CD4-positive, alpha-beta T cell treated with Interleukin-6 for 4 hours (primary cell): ENCODE results near the gene SF3A2.
A peak's percentile ranks its signal among the peaks of the same experiment; 100 is the strongest.
"Not testable (repeated sequence)": the region's sequence is repeated elsewhere in the genome, so short reads cannot be mapped to it uniquely, and the experiment has no call there.

Experiments used
- DNase-seq: peaks from one replicate; pipeline ENCODE4 v3.0.0-alpha.2; 2020; ENCODE audit warnings: mixed read lengths

Gene SF3A2

GRCh38 chr19:2236314-2237050 is at the start of gene SF3A2, which contains the start of gene PLEKHJ1:
Gene SF3A2 (plus strand): TSS chr19:2236824. CDS start chr19:2243419, 6,595 bp downstream.
Gene PLEKHJ1 (minus strand): TSS chr19:2236329. CDS start chr19:2236248, 81 bp downstream.
- DNase-seq: peak; percentile 98

GRCh38 chr19:2187159-2187558 is 49.5 kb upstream of the SF3A2 start:
- no peak for DNase-seq

GRCh38 chr19:2188708-2189385 is 47.8 kb upstream of the SF3A2 start:
- DNase-seq: no peak

- DNase-seq: no peak
Observed at GRCh38 chr19:2189880-2190279, 46.7 kb upstream of the SF3A2 start.

GRCh38 chr19:2190848-2191455 is 45.7 kb upstream of the SF3A2 start:
- no peak for DNase-seq

GRCh38 chr19:2191456-2192310 is 44.9 kb upstream of the SF3A2 start:
- no peak for DNase-seq

- DNase-seq: no peak
Observed at GRCh38 chr19:2192862-2193261, 43.8 kb upstream of the SF3A2 start.

- DNase-seq: no peak
Observed at GRCh38 chr19:2193807-2194206, 42.8 kb upstream of the SF3A2 start.

- DNase-seq: no peak
Observed at GRCh38 chr19:2194513-2195078, 42.0 kb upstream of the SF3A2 start.

GRCh38 chr19:2195361-2195760 is 41.3 kb upstream of the SF3A2 start:
- no peak for DNase-seq

GRCh38 chr19:2195914-2196313 is 40.7 kb upstream of the SF3A2 start:
- no peak for DNase-seq

- DNase-seq: no peak
Observed at GRCh38 chr19:2197270-2197669, 39.4 kb upstream of the SF3A2 start.

- DNase-seq: no peak
Observed at GRCh38 chr19:2198317-2198716, 38.3 kb upstream of the SF3A2 start.

GRCh38 chr19:2199215-2199614 is 37.4 kb upstream of the SF3A2 start:
- no peak for DNase-seq

- no peak for DNase-seq
Observed at GRCh38 chr19:2199861-2200623, 36.6 kb upstream of the SF3A2 start.

GRCh38 chr19:2200624-2201294 is 35.9 kb upstream of the SF3A2 start:
- not testable (repeated sequence) for DNase-seq

GRCh38 chr19:2201473-2202148 is 35.0 kb upstream of the SF3A2 start:
- DNase-seq: no peak

- no peak for DNase-seq
Observed at GRCh38 chr19:2202366-2202765, 34.3 kb upstream of the SF3A2 start.

- no peak for DNase-seq
Observed at GRCh38 chr19:2207008-2207407, 29.6 kb upstream of the SF3A2 start.
